Activated CD8-positive, alpha-beta T cell treated with anti-CD3 and anti-CD28 coated beads for 36 hours (primary cell): ENCODE results near the gene EIF1AX. TPM values are rescaled to one million over a fixed set of nuclear protein-coding genes. Genes with fewer than 3 reads are reported as not detected.

ENCODE experiments used
- ATAC-seq: fragments of 200-7000 bp; cut with Tn5 transposase; one replicate; pipeline ENCODE4 v1.10.0; 2021; ENCODE audit warnings: mild to moderate bottlenecking, moderate library complexity
- CTCF ChIA-PET: fragments of 350-600 bp; sonication (Branson Sonifier 250); formaldehyde crosslinking; loops from one replicate; lab custom pipeline; 2021; ENCODE audit warnings: antibody characterized with exemption; lab: Charles Lee
- POLR2A ChIA-PET: fragments of 350-600 bp; sonication (Branson Sonifier 250); formaldehyde crosslinking; loops from one replicate; lab custom pipeline; 2021; ENCODE audit warnings: antibody characterized with exemption; lab: Charles Lee
- DNase-seq: peaks from one replicate; pipeline ENCODE4 v3.0.0-alpha.2; 2020
- H3K27ac Mint-ChIP-seq: one replicate; pipeline ENCODE4 v1.8.0; 2021; ENCODE audit warnings: mild to moderate bottlenecking, mixed read lengths
- H3K27me3 Mint-ChIP-seq: one replicate; pipeline ENCODE4 v1.8.0; 2021; ENCODE audit warnings: mixed read lengths
- H3K36me3 Mint-ChIP-seq: one replicate; pipeline ENCODE4 v1.8.0; 2021; ENCODE audit warnings: low read depth, mixed read lengths
- H3K4me1 Mint-ChIP-seq: one replicate; pipeline ENCODE4 v1.8.0; 2021; ENCODE audit warnings: low read depth, mixed read lengths
- H3K4me3 Mint-ChIP-seq: one replicate; pipeline ENCODE4 v1.8.0; 2021; ENCODE audit warnings: mild to moderate bottlenecking, moderate library complexity, mixed read lengths
- H3K9me3 Mint-ChIP-seq: one replicate; pipeline ENCODE4 v1.8.0; 2021; ENCODE audit warnings: mixed read lengths
- intact Hi-C: fragments of 100-400 bp; cut with micrococcal nuclease; formaldehyde crosslinking; loops from one replicate; pipeline ENCODE4 v1.10.0; 2022
- total RNA-seq, 2 experiments: library from RNA; stranded (reverse); gene quantifications; one replicate each; pipeline ENCODE4 v1.2.3, GENCODE V29; 2021
- TF ChIP-seq, protein P1 (sequence below): fragments of 200-600 bp; IDR thresholded peaks from one replicate; pipeline ENCODE4 v1.8.0; 2022; ENCODE audit warnings: antibody characterized with exemption, mild to moderate bottlenecking

EIF1AX gene
- total RNA-seq, 2 experiments from 2014 or later = 138 to 147 TPM

DNA sequence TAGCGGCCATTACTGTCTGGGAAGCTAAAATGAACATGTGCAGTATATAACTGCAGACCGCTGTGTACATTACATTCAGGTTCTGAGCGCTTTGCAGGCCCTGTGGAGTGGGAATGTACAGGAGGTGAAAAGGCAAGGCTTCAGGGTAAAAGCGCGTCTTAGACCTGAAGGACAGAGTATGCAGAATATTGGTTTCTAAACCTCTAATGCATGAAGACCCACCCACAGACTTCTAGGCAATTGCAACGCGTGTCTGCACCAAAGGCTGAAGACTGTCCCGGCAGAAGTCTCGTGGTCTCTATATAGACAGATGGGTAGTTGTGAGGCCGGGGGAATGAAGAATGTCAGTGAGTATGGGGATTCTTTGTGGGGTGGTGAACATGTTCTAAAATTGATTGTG is 30.4 kb downstream of the EIF1AX start:
- ATAC-seq (no peak), DNase-seq (no peak)
- ChIA-PET POLR2A (no interaction called here), CTCF (no interaction called here)
- no peaks in the 10 kb centered on the region for H3K9me3 Mint-ChIP-seq
- no peaks in the 10 kb centered on the region for H3K36me3 Mint-ChIP-seq
- H3K27me3 Mint-ChIP-seq = peaks cover 9% of the 10 kb centered on the region
- no peak overlapping the region for H3K4me3 Mint-ChIP-seq
- TF ChIP-seq, protein P1, sequence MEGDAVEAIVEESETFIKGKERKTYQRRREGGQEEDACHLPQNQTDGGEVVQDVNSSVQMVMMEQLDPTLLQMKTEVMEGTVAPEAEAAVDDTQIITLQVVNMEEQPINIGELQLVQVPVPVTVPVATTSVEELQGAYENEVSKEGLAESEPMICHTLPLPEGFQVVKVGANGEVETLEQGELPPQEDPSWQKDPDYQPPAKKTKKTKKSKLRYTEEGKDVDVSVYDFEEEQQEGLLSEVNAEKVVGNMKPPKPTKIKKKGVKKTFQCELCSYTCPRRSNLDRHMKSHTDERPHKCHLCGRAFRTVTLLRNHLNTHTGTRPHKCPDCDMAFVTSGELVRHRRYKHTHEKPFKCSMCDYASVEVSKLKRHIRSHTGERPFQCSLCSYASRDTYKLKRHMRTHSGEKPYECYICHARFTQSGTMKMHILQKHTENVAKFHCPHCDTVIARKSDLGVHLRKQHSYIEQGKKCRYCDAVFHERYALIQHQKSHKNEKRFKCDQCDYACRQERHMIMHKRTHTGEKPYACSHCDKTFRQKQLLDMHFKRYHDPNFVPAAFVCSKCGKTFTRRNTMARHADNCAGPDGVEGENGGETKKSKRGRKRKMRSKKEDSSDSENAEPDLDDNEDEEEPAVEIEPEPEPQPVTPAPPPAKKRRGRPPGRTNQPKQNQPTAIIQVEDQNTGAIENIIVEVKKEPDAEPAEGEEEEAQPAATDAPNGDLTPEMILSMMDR = no peak
- intact Hi-C loops = no loop called here
- peaks cover 2% of the 10 kb centered on the region for H3K4me1 Mint-ChIP-seq
- H3K27ac Mint-ChIP-seq = no peak overlapping the region

DNA sequence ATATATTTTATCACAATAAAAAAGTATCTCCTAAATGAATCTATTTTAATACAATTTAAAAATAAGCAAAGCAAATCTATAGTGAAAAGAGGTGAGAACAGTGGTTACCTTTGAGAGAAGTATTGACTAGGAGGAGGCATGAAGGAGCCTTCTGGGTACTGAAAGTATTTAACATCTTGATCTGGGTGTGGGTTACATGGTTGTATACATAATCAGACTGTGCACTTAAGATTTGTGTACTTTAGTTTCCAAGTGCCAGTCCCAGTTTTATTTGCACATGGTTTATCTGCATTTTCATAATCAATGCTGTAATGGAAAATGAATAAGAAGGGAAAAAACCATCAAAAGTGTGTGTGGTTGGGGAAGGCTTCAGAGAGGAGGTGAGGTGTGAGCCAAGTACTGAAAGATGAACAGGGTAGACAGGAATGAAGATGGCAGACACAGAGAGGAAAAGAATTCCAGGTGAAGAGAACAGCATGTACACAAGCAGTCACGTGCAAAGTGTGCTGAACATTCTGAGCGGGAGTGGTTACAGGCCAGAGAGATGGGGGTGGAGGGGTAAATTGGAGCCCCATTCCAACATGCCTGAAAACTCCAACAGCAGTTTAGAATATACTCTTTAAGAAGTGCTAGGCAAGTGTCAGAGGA is 39.6 kb downstream of the EIF1AX start:
- Mint-ChIP-seq H3K4me3 (no peak overlapping the region), H3K27ac (no peak overlapping the region), H3K9me3 (no peaks in the 10 kb centered on the region), H3K27me3 (no peaks in the 10 kb centered on the region), H3K4me1 (peaks cover 7% of the 10 kb centered on the region), H3K36me3 (no peaks in the 10 kb centered on the region)
- intact Hi-C loops = no loop called here
- CTCF ChIA-PET = no interaction called here
- TF ChIP-seq, protein P1 = no peak
- DNase-seq = no peak
- no peak for ATAC-seq
- POLR2A ChIA-PET = no interaction called here

DNA sequence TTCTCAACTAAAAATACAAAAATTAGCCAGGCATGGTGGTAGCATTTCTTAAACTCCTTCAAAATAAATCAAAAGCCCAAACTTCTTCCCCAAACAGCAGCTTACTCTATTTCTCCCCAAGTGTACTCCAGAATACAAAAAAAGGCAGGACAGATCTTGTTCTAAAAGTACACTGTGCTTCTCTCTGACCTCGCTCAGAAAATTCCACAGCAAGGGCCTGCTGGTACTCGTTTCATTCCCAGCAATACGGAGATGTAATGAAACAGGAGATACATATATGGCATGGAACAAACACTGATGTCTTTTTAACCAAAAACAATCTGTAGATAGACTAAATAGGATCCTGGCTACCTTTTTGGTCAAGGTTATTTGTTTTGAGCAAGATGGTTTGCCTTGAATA is 50.1 kb downstream of the EIF1AX start:
- DNase-seq (no peak), ATAC-seq (no peak)
- Mint-ChIP-seq H3K27me3 (peaks cover 3% of the 10 kb centered on the region), H3K9me3 (no peaks in the 10 kb centered on the region), H3K36me3 (no peaks in the 10 kb centered on the region), H3K27ac (no peak overlapping the region), H3K4me3 (no peak overlapping the region), H3K4me1 (no peaks in the 10 kb centered on the region)
- intact Hi-C loops = no loop called here
- TF ChIP-seq, protein P1 = no peak
- ChIA-PET POLR2A (no interaction called here), CTCF (interaction anchor here (1.2 kb wide), 1 partner anchor 28 kb away, joined by 3 read pairs; no protein-coding TSS in a partner anchor)

DNA sequence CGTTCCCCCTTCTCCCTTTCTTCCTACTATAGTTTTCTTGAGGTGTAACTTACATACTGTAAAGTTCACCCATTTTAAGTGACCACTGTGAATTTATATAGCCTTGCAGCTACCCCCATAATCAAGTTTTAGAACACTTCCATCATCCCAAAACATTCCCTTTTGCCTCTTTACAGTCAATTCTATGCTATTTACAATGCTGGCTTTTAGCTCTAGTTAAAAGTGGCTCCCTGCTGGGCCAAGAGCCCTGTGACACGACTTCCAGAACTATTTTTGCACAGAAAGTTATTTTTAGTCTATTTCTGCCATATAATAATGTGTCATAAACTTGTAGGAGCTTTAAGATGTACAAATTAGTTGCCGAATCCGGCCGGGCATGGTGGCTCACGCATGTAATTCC is 51.8 kb downstream of the EIF1AX start:
- Mint-ChIP-seq H3K27me3 (peaks cover 3% of the 10 kb centered on the region), H3K4me3 (no peak overlapping the region), H3K9me3 (no peaks in the 10 kb centered on the region), H3K27ac (no peak overlapping the region), H3K4me1 (no peaks in the 10 kb centered on the region), H3K36me3 (no peaks in the 10 kb centered on the region)
- DNase-seq (no peak), ATAC-seq (no peak)
- TF ChIP-seq, protein P1 = no peak
- CTCF ChIA-PET = no interaction called here
- POLR2A ChIA-PET = no interaction called here
- intact Hi-C loops = no loop called here

DNA sequence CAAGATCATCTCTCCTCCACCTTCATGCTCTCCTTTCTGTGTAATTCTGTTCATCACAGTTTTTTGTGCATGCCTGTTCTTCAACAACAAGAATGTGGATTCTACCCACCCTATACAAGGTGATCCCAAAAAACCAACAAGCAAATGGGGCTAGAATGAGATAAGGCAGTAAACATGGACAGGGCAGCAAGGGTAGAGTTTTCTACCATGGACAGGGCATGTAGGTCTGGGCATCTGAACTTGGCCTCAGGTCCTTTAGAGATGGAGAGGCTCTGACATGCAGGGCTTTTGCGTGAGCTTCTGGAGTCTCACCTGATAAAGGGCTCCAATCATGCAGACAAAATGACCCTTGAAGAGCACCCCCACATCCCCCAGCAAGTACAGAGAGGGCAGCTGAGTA is 61.4 kb downstream of the EIF1AX start:
- no peaks in the 10 kb centered on the region for H3K4me1 Mint-ChIP-seq
- H3K4me3 Mint-ChIP-seq = no peak overlapping the region
- TF ChIP-seq, protein P1 = no peak
- no peaks in the 10 kb centered on the region for H3K9me3 Mint-ChIP-seq
- H3K27ac Mint-ChIP-seq = no peak overlapping the region
- DNase-seq (no peak), ATAC-seq (no peak)
- POLR2A ChIA-PET = no interaction called here
- CTCF ChIA-PET = interaction anchor here (1.0 to 1.9 kb wide), 2 partner anchors 12 to 175 kb away, joined by 3 to 5 read pairs; no protein-coding TSS in a partner anchor
- H3K27me3 Mint-ChIP-seq = no peaks in the 10 kb centered on the region
- intact Hi-C loops = no loop called here
- H3K36me3 Mint-ChIP-seq = no peaks in the 10 kb centered on the region

Other genes starting within 250 kb of the EIF1AX start
- gene BCLAF3, start 150.8 kb downstream of the EIF1AX start, total RNA-seq = 1 to 10 TPM; 2.9 to 3.2 TPM
- gene MAP7D2, start 24.9 kb downstream of the EIF1AX start, total RNA-seq = under 1 TPM; 0.20 to 0.63 TPM
- gene RPS6KA3, start 125.1 kb upstream of the EIF1AX start, total RNA-seq = 10 to 100 TPM; 52.6 to 56.9 TPM